Activated CD4-positive, alpha-beta T cell treated with anti-CD3 and anti-CD28 coated beads for 1 hour (primary cell): Measurements from ENCODE around the gene SART3.
"Not testable (repeated sequence)": the region's sequence is repeated elsewhere in the genome, so short reads cannot be mapped to it uniquely, and the experiment has no call there.

Source experiments
- DNase-seq: peaks from one replicate; pipeline ENCODE4 v3.0.0-alpha.2; 2020

SART3 gene

GRCh38 chr12:108597559-108598471 is 36.8 kb upstream of the SART3 start, which contains the start of gene TMEM119:
TMEM119 (minus strand) TSS chr12:108598084; CDS start chr12:108592383, 5,701 bp downstream.
- no peak for DNase-seq

- no peak for DNase-seq
Observed at GRCh38 chr12:108596854-108597558, 36.0 kb upstream of the SART3 start.

DNA sequence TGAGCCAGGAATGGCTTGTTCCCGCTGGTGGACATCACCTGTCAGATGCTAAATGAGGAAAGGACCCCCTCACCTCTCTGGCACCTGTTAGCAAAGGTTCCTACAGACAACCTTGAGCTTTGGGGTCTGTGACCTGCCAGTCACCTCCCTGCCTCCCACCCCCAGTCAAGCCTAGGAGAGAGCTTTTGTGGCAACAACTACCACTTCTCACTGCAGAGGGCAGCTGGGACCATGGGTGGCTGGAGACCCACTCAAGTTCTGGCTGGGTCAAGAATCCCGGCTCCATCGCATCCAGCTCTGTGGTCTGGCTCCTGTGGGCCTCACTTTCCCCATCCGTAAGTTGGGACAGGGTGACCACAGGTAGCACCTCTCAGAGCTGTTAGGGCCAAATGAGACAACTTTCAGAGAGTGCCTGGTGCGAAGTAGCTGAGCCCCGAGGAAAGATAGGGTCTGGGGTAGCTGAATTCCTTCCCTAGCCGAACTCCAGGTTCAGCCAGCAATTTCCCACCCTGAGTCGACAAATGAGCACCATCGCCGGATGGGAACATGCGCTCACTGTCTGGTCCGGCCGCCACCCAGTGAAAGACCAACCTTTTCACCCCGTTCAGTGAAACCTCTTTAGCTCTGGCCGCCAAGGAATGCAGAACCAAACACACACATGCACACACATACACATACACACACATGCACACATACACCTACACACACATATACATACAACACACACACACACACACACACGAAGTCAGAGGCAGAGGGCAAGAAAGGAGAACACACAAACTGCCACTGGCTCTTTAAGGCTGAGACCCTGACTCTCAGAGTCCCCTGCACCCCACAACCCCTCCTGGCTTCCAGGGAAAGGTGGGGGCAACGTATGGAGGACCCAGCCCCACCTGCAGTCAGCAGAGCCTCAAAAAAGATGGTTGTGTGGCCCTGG is 35.0 kb upstream of the SART3 start:
- DNase-seq = no peak

DNA sequence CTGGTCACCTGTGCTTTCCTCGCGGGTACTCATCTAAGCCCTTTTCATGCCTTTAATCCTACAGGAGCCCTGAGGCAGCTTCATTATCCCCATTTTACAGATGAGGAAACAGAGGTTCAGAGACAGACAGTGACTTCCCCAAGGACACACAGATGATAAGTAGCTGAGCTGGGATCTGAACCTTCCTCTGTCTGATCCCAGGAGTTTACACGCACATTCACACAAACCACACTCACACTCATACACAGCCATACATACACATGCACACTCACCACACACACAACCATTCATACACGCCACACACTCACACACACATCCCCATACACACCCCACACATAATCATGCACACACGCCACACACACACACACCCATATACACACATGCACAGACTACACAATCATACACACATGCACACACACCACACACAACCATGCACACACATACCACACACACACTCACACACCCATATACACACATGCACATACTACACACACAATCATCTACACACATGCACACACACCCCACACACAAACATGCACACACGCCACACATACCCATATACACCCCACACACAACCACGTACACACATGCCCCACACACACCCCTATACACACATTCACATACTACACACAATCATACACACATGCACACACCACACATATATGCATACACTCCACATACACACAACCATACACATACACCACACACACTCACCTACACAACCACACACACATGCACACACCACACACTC is 34.2 kb upstream of the SART3 start:
- no peak for DNase-seq

DNA sequence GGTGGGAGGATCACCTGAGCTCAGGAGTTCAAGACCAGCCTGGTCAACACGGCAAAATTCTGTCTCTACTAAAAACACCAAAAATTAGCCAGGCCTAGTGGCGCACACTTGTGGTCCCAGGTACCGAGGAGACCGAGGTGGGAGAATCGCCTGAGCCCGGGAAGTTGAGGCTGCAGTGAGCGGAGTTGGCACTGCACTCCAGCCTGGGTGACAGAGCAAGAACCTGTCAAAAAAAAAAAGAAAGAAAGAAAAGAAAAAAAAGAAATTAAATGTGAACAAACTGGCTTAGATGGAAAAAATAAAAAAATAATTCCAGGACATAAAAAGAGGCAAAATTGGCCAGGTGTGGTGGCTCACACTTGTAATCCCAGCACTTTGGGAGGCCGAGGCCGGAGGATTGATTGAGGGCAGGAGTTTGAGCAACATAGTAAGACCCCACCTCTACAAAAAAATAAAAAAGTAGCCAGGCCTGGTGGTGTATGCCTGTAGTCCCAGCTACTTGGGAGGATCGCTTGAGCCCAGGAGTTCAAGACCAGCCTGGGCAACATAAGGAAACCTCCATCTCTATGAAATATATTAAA is 33.4 kb upstream of the SART3 start:
- no peak for DNase-seq

- no peak for DNase-seq
Observed at GRCh38 chr12:108592033-108592909, 31.3 kb upstream of the SART3 start.

- no peak for DNase-seq
Observed at GRCh38 chr12:108591267-108591980, 30.5 kb upstream of the SART3 start.

DNA sequence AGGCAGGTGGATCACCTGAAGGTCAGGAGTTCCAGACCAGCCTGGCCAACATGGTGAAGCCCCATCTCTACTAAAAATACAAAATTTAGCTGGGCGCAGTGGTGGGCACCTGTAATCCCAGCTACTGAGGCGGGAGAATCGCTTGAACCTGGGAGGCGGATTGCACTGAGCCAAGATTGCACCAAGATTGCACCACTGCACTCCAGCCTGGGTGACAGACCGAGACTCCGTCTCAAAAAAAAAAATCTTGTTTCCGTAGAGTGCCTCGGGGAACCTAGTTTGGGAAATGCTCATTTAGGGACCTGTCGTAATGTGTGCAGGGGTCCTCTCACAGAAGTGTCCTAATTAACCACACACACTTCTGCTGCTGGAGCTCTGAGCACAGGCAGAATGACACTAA is 29.5 kb upstream of the SART3 start:
- not testable (repeated sequence) for DNase-seq

- no peak for DNase-seq
Observed at GRCh38 chr12:108589840-108590229, 28.9 kb upstream of the SART3 start.

GRCh38 chr12:108589028-108589839 is 28.3 kb upstream of the SART3 start:
- DNase-seq = no peak

GRCh38 chr12:108587826-108588225 is 26.9 kb upstream of the SART3 start:
- DNase-seq = no peak

GRCh38 chr12:108586306-108586705 is 25.3 kb upstream of the SART3 start:
- DNase-seq = no peak

DNA sequence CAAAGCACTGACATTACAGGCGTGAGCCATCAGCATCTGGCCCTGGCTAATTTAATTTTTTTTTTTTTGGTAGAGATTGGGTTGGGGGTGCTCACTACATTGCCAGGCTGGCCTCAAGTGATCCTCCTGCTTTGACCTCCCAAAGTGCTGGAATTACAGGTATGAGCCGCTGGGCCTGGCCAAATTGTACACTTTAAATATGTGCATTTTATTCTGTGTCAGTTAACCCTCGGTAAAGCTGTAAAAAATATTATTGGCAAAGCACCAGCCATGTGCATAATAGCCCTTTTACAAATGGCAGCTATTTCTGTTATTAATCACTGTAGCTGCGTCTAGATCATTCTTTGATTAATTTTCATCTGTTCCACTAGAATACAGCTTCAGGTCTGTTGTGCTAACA is 24.9 kb upstream of the SART3 start:
- DNase-seq = no peak

- no peak for DNase-seq
Observed at GRCh38 chr12:108584456-108585065, 23.6 kb upstream of the SART3 start.

DNA sequence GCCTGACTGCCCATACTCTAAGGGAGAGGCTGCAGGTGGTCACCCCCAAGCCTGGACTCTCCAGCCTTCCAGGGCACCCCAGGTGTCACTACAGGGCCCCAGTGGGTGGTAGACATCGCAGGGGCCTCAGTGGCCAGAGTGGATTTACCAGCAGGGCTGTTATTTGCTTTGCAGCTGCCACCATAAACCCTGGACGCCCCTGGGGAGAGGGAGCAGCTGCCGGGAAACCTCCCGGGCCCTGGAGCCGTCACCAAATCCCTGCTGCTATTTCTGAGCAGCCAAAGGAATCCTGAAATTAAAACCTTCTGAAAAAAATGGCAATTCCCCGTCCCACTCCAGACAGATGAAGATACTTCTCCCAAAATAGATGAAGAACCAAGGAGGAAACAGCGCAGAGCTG is 23.0 kb upstream of the SART3 start:
- DNase-seq = no peak

- no peak for DNase-seq
Observed at GRCh38 chr12:108582978-108583770, 22.2 kb upstream of the SART3 start.

DNA sequence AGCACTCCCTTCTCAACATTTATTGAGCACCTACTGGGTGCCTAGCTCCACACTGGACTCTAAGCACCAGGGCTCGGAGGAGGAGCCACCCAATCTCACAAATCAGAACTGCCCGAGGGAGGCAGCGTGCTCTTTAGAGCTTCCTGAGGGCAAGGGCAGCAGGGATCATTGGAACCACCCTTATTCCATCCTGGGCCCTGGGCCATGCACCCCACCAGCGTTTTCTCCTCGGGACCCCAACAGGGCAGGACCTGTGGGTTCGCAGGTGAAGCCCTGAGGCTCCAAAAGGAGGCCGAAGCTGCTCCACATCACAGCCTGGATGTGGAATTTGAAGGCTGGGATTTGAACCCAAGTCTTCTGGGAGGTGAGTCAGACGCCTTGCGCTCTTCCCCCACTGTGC is 21.5 kb upstream of the SART3 start:
- DNase-seq = no peak
